Ureter (tissue), 1 donor: ENCODE measurements around the gene LUC7L2. TPM values are rescaled to one million over a fixed set of nuclear protein-coding genes. Genes with fewer than 3 reads are reported as not detected.
"Not testable (repeated sequence)": the region's sequence is repeated elsewhere in the genome, so short reads cannot be mapped to it uniquely, and the experiment has no call there.

Experiments
- DNase-seq: peaks from one replicate; pipeline ENCODE4 v3.0.0-alpha.2; 2020; ENCODE audit warnings: low spot score
- total RNA-seq: library from RNA; stranded (reverse); gene quantifications from one replicate; pipeline ENCODE4 v1.2.4, GENCODE V29; 2023
- donor health status: DM: yes; HTN: yes; CAD: no.

The LUC7L2 gene
- total RNA-seq, 1 donor from 2014 or later: 140 TPM

DNA sequence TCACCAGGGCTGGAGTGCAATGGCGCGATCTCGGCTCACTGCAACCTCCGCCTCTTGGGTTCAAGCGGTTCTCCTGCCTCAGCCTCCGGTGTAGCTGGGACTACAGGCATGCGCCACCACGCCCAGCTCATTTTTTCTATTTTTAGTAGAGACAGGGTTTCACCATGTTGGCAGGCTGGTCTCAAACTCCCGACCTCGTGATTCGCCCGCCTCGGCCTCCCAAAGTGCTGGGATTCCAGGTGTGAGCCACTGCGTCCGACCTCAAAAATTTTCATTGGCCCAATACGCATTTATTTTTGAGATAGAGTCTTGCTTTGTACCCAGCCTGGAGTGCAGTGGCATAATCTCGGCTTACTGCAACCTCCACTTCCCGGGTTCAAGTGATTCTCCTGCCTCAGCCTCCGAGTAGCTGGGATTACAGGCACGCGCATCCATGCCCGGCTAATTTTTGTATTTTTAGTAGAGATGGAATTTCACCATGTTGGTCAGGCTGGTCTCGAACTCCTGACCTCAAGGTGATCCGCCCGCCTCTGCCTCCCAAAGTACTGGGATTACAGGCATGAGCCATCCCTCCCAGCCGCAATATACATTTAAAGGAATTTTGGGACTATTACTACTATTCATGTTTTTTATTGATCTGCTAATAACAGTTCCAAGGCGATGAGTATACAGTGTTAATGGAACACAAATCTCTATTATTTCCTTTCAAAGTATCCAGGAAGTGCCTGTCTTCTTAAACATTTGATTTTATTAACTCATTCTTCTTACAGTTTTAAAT, 1.8 kb upstream of the LUC7L2 start:
- not testable (repeated sequence) for DNase-seq

DNA sequence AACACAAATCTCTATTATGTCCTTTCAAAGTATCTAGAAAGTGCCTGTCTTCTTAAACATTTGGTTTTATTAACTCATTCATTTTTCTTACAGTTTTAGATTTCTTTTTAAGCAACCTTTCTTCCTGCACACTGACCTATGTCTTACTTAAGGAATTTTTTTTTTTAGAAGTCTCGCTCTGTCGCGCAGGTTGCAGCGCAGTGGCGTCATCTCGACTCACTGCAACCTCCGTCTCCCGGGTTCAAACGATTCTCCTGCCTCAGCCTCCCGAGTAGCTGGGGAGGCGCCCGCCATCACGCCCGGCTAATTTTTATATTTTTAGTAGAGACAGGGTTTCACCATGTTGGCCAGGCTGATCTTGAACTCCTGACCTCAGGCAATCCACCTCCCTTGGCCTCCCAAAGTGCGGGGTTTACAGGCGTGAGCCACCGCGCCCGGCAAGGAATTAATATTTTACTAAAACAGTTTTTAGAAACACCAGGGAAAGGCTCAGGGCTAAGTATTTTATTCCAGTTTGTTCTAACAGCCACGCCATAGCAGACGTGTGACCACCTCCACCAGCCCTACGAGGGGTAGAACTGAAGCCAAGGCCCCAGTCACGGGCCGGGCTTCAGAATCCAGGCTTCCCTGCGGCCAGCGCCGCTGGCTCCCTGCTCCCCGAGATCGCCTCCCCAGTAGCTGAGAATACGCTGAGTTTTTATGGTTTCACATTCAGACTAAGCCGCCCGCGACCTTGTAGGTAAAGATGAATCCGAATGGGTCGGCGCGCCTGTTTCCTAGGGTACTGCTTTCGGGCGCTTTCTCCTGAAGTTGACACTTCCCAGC, 941 bp upstream of the LUC7L2 start:
- no peak for DNase-seq

GRCh38 chr7:139360210-139360947, 685 bp downstream of the LUC7L2 start:
- peak; percentile 99 for DNase-seq

- no peak for DNase-seq
Observed at GRCh38 chr7:139360948-139361307, 1.2 kb downstream of the LUC7L2 start.

DNA sequence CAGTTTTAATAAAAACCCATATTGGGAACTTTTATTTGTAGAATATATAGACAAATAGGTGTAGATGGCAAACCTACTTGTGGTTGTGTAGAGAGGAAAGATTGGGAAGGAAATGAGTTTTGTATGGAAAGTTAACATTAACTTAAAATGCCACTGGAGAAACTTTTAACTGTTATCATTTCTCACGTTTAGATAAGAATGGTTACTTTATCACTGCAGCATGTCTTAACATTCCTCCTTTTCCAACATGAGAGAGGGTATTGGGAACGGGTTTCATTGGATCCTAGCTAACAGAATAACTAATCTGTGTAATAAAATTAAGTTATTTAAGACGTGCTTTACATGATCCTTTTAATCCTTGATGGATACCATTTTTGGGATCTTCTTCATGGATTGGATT, 1.8 kb downstream of the LUC7L2 start:
- no peak for DNase-seq

- no peak for DNase-seq
Observed at GRCh38 chr7:139362302-139362701, 2.6 kb downstream of the LUC7L2 start.

GRCh38 chr7:139362981-139363380, 3.3 kb downstream of the LUC7L2 start:
- DNase-seq: no peak

- DNase-seq: no peak
Observed at GRCh38 chr7:139365336-139365735, 5.6 kb downstream of the LUC7L2 start.

GRCh38 chr7:139366400-139366799, 6.7 kb downstream of the LUC7L2 start:
- no peak for DNase-seq

DNA sequence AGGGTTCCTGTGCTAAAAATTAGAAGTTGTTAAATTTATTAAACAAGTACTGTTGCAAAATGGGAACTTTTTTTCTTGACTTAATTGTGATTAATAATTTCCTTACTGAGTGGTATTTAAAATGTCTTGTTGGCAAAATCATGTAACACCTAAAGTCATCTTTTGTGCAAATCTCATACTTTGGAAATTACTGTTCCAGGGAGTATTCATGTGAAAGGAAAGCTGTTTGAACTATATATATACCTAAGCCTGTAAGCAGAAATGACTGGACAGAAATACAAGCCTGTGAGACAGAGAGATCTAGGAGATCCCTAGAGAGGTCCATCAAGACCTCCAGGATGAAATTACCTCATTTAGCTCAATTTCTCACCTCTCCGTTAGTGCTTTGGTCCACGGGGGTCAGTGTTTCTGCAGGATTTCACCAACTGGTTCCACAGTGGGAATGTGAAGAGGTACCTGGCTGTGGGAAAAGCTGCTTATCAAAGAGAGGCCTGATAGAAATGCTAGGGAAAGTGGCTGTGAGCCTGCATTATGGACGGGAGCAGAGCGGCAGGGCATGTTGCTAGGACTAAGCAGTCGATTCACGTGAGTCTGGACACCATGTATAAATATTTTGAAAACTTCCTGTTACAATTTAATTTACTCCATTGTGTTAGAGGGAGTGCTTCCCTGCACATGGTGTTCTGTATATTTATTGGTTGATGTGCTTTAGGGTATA, 7.9 kb downstream of the LUC7L2 start:
- no peak for DNase-seq

DNA sequence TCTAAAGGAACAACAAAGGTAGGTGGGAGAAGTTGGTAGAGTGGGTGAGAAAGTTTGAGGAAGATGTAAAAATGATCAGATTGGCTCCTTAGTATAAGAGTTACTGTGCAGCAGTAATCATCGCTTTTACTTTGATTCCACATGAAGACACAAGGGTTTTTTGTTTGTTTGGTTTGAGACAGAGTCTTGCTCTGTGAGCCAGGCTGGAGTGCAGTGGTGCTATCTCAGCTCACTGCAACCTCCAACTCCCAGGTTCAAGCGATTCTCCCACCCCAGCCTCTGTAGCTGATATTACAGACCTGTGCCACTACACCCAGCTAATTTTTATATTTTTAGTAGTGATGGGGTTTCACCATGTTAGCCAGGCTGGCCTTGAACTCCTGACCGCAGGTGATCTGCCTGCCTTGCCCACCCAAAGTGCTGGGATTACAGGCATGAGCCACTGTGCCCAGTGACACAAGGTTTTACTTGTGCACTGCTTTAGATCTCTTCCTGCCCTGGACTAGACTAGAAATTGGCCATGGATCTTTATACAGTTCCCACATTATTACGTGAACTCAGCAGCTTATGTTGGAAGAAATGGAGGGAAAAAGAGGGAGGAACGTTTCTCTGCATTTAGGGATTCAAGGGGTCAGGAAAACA, 10.7 kb downstream of the LUC7L2 start:
- DNase-seq: no peak

- DNase-seq: no peak
Observed at GRCh38 chr7:139370943-139371313, 11.2 kb downstream of the LUC7L2 start.

DNA sequence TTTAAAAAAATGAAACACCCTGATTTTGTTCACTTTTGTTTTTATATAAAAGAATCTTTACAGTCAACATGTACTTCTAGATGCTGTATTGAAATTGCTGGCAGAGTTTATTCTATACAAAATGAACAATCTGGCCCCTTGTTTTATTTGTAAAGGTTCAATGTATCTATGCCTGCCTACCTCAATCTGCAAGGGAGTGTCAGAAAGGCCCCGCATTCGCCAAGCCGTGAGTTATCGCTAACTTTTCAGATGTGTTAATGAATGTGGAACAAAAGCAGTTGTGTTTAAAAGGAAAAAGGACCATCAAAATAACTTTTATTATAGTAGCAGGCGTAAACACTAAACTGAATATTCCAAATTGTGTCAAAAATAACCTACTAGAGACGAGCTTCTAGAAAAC, 14.6 kb downstream of the LUC7L2 start:
- DNase-seq: no peak

DNA sequence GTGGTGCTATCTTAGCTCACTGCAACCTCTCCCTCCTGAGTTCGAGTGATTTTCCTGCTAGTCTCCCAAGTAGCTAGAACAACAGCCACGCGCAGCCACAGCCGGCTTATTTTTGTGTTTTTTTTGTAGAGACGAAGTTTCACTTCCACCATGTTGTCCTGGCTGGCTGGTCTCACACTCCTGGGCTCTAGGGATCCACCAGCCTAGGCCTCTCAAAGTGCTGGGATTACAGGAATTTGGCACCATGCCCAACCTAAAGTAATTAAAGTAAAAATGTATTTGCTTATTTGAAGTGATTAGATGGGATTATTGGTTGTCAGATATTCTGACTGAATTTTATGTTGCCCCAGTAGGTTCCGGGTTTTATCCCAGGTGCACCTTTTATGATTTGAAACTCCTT, 22.7 kb downstream of the LUC7L2 start:
- no peak for DNase-seq

- DNase-seq: no peak
Observed at GRCh38 chr7:139384611-139385010, 24.9 kb downstream of the LUC7L2 start.

GRCh38 chr7:139387594-139387993, 27.9 kb downstream of the LUC7L2 start:
- DNase-seq: no peak

GRCh38 chr7:139389091-139389490, 29.4 kb downstream of the LUC7L2 start:
- no peak for DNase-seq

DNA sequence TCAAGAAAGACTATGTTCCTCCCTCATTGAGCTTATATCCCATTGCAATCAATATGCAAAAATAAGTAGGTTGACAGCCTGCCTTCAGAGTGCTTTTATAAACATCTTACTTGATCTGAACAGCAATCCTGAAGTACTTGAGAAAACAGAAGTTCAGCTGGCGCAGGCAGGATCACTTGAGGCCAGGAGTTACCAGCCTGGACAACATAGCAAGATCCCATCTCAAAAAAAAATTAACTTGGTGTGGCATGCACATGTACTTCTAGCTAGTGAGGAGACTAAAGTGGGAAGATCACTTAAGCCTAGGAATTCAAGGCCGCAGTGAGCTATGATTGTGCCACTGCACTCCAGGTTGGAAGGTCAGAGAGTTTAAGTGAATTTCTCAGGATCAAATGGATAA, 30.1 kb downstream of the LUC7L2 start:
- no peak for DNase-seq

GRCh38 chr7:139393621-139394211, 34.0 kb downstream of the LUC7L2 start:
- no peak for DNase-seq

DNA sequence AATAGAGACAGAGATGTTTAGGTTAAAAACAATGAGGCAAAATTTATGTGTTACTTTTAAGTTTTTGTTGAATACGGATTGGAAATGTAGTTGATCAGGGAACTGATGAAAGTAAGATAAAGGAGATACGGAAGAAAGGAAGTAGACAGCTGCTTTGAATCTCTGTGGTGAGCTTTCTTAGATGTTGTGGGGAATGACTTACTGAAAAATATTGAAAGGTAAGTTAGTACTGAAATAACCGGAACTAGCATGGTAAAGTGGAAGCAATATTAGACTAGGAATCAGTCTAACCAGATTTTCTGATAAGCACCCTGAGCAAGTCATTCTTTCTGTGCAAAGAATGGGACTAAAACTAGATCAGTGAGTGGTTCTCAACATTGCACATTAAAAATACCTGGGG, 34.8 kb downstream of the LUC7L2 start:
- no peak for DNase-seq
